PC-9 (cell line): ENCODE measurements around the gene DENND1A. TPM values are rescaled to one million over a fixed set of nuclear protein-coding genes. Genes with fewer than 3 reads are reported as not detected.
"Not testable (repeated sequence)": the region's sequence is repeated elsewhere in the genome, so short reads cannot be mapped to it uniquely, and the experiment has no call there.

Source experiments
- BruUV-seq: library from RNA; stranded (reverse); fragments of 400-500 nt; replicated peaks from 2 replicates; lab custom pipeline; 2021; lab: Mats Ljungman, UMichigan
- CTCF ChIA-PET: fragments of 300-600 bp; sonication (Branson Sonifier 250); formaldehyde crosslinking; loops from one replicate; lab custom pipeline; 2022; ENCODE audit warnings: antibody characterized with exemption; lab: Charles Lee
- POLR2A ChIA-PET: fragments of 300-600 bp; sonication (Branson Sonifier 250); formaldehyde crosslinking; loops from one replicate; lab custom pipeline; 2022; ENCODE audit warnings: antibody characterized with exemption; ENCODE audit not compliant: unreplicated experiment; lab: Charles Lee
- DNase-seq, 2 experiments: peaks; one replicate each; pipeline versions ENCODE4 v3.0.0 to v3.0.0-alpha.2; 2015 to 2022; ENCODE audit warnings: mixed read lengths in 1 of 2
- H2AFZ ChIP-seq: fragments of 200-600 bp; sonication (generic); 2 replicates; pipeline ENCODE4 v1.8.1; 2017; ENCODE audit warnings: antibody characterized with exemption
- H3F3A ChIP-seq: fragments of 200-600 bp; sonication (generic); 2 replicates; pipeline ENCODE4 v1.8.1; 2017; ENCODE audit warnings: antibody characterized with exemption, mild to moderate bottlenecking, low read depth; ENCODE audit not compliant: insufficient read depth
- H3K27ac ChIP-seq: fragments of 200-600 bp; sonication (generic); 2 replicates; pipeline ENCODE4 v1.6.1; 2016; ENCODE audit warnings: mixed run types
- H3K27me3 ChIP-seq: fragments of 200-600 bp; sonication (generic); 2 replicates; pipeline ENCODE4 v1.6.1; 2016; ENCODE audit warnings: low read depth, mixed run types; ENCODE audit not compliant: insufficient read depth
- H3K36me3 ChIP-seq: fragments of 200-600 bp; sonication (generic); 2 replicates; pipeline ENCODE4 v1.6.1; 2016; ENCODE audit warnings: low read depth, mixed run types
- H3K4me1 ChIP-seq: fragments of 200-600 bp; sonication (generic); replicated peaks from 2 replicates; pipeline ENCODE4 v1.6.1; 2016; ENCODE audit warnings: mixed run types; ENCODE audit not compliant: insufficient read depth
- H3K4me2 ChIP-seq: fragments of 200-600 bp; sonication (generic); 2 replicates; pipeline ENCODE4 v1.6.1; 2017; ENCODE audit warnings: mixed run types
- H3K4me3 ChIP-seq: fragments of 200-600 bp; sonication (generic); 2 replicates; pipeline ENCODE4 v1.6.1; 2016; ENCODE audit warnings: mixed run types
- H3K79me2 ChIP-seq: fragments of 200-600 bp; sonication (generic); 2 replicates; pipeline ENCODE4 v1.6.1; 2017; ENCODE audit warnings: low read depth, mixed run types
- H3K9me2 ChIP-seq: fragments of 200-600 bp; sonication (generic); 2 replicates; pipeline ENCODE4 v1.8.1; 2017; ENCODE audit warnings: mild to moderate bottlenecking; ENCODE audit not compliant: insufficient read depth
- H3K9me3 ChIP-seq: fragments of 200-600 bp; sonication (generic); 2 replicates; pipeline ENCODE4 v1.8.1; 2016; ENCODE audit warnings: low read depth; ENCODE audit not compliant: insufficient read depth
- H4K20me1 ChIP-seq: fragments of 200-600 bp; sonication (generic); 2 replicates; pipeline ENCODE4 v1.8.1; 2017; ENCODE audit not compliant: insufficient read depth
- EZH2 ChIP-seq: fragments of 200-600 bp; sonication (generic); IDR thresholded peaks from 2 replicates; pipeline ENCODE4 v1.8.0; 2017; ENCODE audit warnings: antibody characterized with exemption, low read depth
- intact Hi-C: fragments of 100-400 bp; cut with micrococcal nuclease; formaldehyde crosslinking; loops from one replicate; pipeline ENCODE4 v1.10.0; 2022; ENCODE audit not compliant: unreplicated experiment
- microRNA-seq: library from miRNA; unstranded; fragments of <30 nt; microRNA quantifications from one replicate; pipeline ENCODE4 v1.2.0, GENCODE V29; 2021; ENCODE audit warnings: borderline number of aligned reads, borderline replicate concordance
- total RNA-seq: library from RNA; stranded (reverse); gene quantifications from 2 replicates; pipeline ENCODE4 v1.2.3, GENCODE V29; 2021
- TF ChIP-seq, protein P1 (sequence below): fragments of 200-600 bp; sonication (generic); conservative IDR thresholded peaks from 2 replicates; pipeline ENCODE4 v1.6.1; 2017; ENCODE audit warnings: mixed run types, antibody characterized with exemption, mild to moderate bottlenecking, moderate library complexity

The DENND1A gene
- total RNA-seq, 1 experiment from 2014 or later = 37.7 TPM

GRCh38 chr9:123334639-123335038 is 595.3 kb downstream of the DENND1A start:
- H3K4me3 ChIP-seq = no peak overlapping the region
- no peak for DNase-seq
- no peak overlapping the region for H3K27ac ChIP-seq
- no peaks in the 10 kb centered on the region for H3K27me3 ChIP-seq
- no peak overlapping the region for H2AFZ ChIP-seq
- BruUV-seq = no TSS peak
- H3K36me3 ChIP-seq = no peaks in the 10 kb centered on the region
- no peaks in the 10 kb centered on the region for H4K20me1 ChIP-seq
- no peak for TF ChIP-seq EZH2
- TF ChIP-seq, protein P1, sequence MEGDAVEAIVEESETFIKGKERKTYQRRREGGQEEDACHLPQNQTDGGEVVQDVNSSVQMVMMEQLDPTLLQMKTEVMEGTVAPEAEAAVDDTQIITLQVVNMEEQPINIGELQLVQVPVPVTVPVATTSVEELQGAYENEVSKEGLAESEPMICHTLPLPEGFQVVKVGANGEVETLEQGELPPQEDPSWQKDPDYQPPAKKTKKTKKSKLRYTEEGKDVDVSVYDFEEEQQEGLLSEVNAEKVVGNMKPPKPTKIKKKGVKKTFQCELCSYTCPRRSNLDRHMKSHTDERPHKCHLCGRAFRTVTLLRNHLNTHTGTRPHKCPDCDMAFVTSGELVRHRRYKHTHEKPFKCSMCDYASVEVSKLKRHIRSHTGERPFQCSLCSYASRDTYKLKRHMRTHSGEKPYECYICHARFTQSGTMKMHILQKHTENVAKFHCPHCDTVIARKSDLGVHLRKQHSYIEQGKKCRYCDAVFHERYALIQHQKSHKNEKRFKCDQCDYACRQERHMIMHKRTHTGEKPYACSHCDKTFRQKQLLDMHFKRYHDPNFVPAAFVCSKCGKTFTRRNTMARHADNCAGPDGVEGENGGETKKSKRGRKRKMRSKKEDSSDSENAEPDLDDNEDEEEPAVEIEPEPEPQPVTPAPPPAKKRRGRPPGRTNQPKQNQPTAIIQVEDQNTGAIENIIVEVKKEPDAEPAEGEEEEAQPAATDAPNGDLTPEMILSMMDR = no peak
- no peaks in the 10 kb centered on the region for H3K9me2 ChIP-seq
- H3F3A ChIP-seq = no peaks in the 10 kb centered on the region
- ChIA-PET CTCF (no interaction called here), POLR2A (no interaction called here)
- H3K79me2 ChIP-seq = no peaks in the 10 kb centered on the region
- H3K9me3 ChIP-seq = no peaks in the 10 kb centered on the region
- 0 out of 2 replicates have a peak, but pooled peaks cover 6% of the 10 kb centered on the region for H3K4me1 ChIP-seq
- no peak overlapping the region for H3K4me2 ChIP-seq
- intact Hi-C loops = no loop called here

DNA sequence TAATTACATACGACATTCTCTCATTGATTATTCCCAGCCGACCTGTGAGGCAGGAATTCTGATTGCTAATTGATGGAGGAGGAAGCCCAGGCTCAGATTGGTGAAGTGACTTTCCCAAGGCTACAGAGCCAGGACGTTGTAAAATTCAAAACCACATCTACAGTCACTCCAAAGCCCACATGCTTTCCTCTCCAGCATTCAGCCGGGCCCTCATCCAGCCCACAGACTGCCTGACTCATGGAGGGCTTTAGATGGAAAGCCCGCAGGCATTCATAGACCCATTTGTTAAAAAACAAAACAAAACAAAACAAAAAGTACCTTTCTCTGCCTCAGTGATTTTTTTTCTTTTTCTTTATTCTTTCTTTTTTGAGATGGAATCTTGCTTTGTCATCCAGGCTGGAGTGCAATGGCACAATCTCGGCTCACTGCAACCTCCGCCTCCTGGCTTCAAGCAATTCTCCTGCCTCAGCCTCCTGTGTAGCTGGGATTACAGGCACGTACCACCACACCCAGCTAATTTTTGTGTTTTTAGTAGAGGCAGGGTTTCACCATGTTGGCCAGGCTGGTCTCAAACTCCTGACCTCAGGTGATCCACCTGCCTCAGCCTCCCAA is 596.8 kb downstream of the DENND1A start:
- H3K36me3 ChIP-seq, H3K9me3 ChIP-seq, H3K9me2 ChIP-seq, H3K27ac ChIP-seq, H2AFZ ChIP-seq, BruUV-seq, H3K4me3 ChIP-seq, H3F3A ChIP-seq, DNase-seq, intact Hi-C loops, H4K20me1 ChIP-seq, CTCF ChIA-PET, H3K27me3 ChIP-seq, H3K4me2 ChIP-seq, POLR2A ChIA-PET, H3K79me2 ChIP-seq: not testable (repeated sequence)
- peaks cover 21% of the 10 kb centered on the region for H3K4me1 ChIP-seq

- no peaks in the 10 kb centered on the region for H3K36me3 ChIP-seq
- no peak overlapping the region for H3K4me2 ChIP-seq
- no TSS peak for BruUV-seq
- H3K9me2 ChIP-seq = no peaks in the 10 kb centered on the region
- peaks cover 35% of the 10 kb centered on the region for H3K4me1 ChIP-seq
- H3K4me3 ChIP-seq = no peak overlapping the region
- DNase-seq = no peak
- H3K27me3 ChIP-seq = no peaks in the 10 kb centered on the region
- no peaks in the 10 kb centered on the region for H4K20me1 ChIP-seq
- intact Hi-C loops = no loop called here
- POLR2A ChIA-PET = no interaction called here
- no peaks in the 10 kb centered on the region for H3K9me3 ChIP-seq
- H2AFZ ChIP-seq = no peak overlapping the region
- no peak for TF ChIP-seq EZH2
- TF ChIP-seq, protein P1 = no peak
- CTCF ChIA-PET = no interaction called here
- H3F3A ChIP-seq = peaks cover 15% of the 10 kb centered on the region; the same call in 1 of the 2 replicates
- H3K79me2 ChIP-seq = no peaks in the 10 kb centered on the region
- H3K27ac ChIP-seq = no peak overlapping the region
Measured at GRCh38 chr9:123331346-123332060, 598.4 kb downstream of the DENND1A start.

Small RNAs within 50 kb of the gene (microRNA-seq; reads per million reads assigned to microRNA genes)
- gene MIR601 = not detected
- not detected for gene MIR7150

Other genes with a start within 250 kb of the DENND1A start
- gene LHX2, start 81.6 kb upstream of the DENND1A start, total RNA-seq = 0.90 and 1.4 TPM in 2 replicates